H54 (cell line): ENCODE data around the gene APH1B.
"Not testable (repeated sequence)": the region's sequence is repeated elsewhere in the genome, so short reads cannot be mapped to it uniquely, and the experiment has no call there.

Experiments used
- DNase-seq: peaks from one replicate; pipeline ENCODE4 v3.0.0; 2011; ENCODE audit warnings: low spot score, mixed read lengths; ENCODE audit not compliant: insufficient read length
- FAIRE-seq: peaks from 3 replicates; lab custom pipeline; 2011; peaks lifted over from hg19 to GRCh38; lab: Jason Lieb, UNC
- POLR2A ChIP-seq: IDR thresholded peaks from 2 replicates; pipeline ENCODE4 v1.6.1; 2011; ENCODE audit warnings: low read depth, mild to moderate bottlenecking, low read length

APH1B gene

GRCh38 chr15:63299943-63300575 lies 22.7 kb downstream of the APH1B start:
- DNase-seq (no peak), FAIRE-seq (no peak)
- TF ChIP-seq POLR2A = no peak

GRCh38 chr15:63301088-63301487 lies 23.7 kb downstream of the APH1B start:
- TF ChIP-seq POLR2A = no peak
- DNase-seq (no peak), FAIRE-seq (no peak)

GRCh38 chr15:63305260-63305659 lies 27.9 kb downstream of the APH1B start:
- DNase-seq (no peak), FAIRE-seq (no peak)
- no peak for TF ChIP-seq POLR2A

GRCh38 chr15:63306492-63307073 lies 29.2 kb downstream of the APH1B start:
- TF ChIP-seq POLR2A = no peak
- DNase-seq = no peak
- no peak for FAIRE-seq

- DNase-seq = no peak
- no peak for FAIRE-seq
- TF ChIP-seq POLR2A = no peak
Observed at GRCh38 chr15:63308491-63308890, 31.1 kb downstream of the APH1B start.

- no peak for FAIRE-seq
- no peak for TF ChIP-seq POLR2A
- no peak for DNase-seq
Observed at GRCh38 chr15:63308947-63309346, 31.5 kb downstream of the APH1B start.

GRCh38 chr15:63310646-63311045 lies 33.2 kb downstream of the APH1B start:
- no peak for TF ChIP-seq POLR2A
- FAIRE-seq (no peak), DNase-seq (no peak)

GRCh38 chr15:63312286-63312685 lies 34.9 kb downstream of the APH1B start:
- FAIRE-seq (no peak), DNase-seq (no peak)
- TF ChIP-seq POLR2A = no peak

GRCh38 chr15:63313825-63314224 lies 36.4 kb downstream of the APH1B start:
- TF ChIP-seq POLR2A = no peak
- DNase-seq = no peak
- FAIRE-seq = no peak

GRCh38 chr15:63314409-63314808 lies 37.0 kb downstream of the APH1B start:
- FAIRE-seq (no peak), DNase-seq (no peak)
- no peak for TF ChIP-seq POLR2A

GRCh38 chr15:63318344-63318743 lies 40.9 kb downstream of the APH1B start:
- no peak for TF ChIP-seq POLR2A
- DNase-seq (no peak), FAIRE-seq (no peak)

- DNase-seq (no peak), FAIRE-seq (no peak)
- TF ChIP-seq POLR2A = no peak
Observed at GRCh38 chr15:63319065-63319464, 41.7 kb downstream of the APH1B start.

GRCh38 chr15:63320446-63320845 lies 43.0 kb downstream of the APH1B start:
- not testable (repeated sequence) for DNase-seq, FAIRE-seq

GRCh38 chr15:63320981-63321380 lies 43.6 kb downstream of the APH1B start:
- FAIRE-seq, DNase-seq: not testable (repeated sequence)

GRCh38 chr15:63321462-63321861 lies 44.1 kb downstream of the APH1B start:
- TF ChIP-seq POLR2A = no peak
- no peak for FAIRE-seq

More at GRCh38 chr15:63321462-63321861, 44.1 kb downstream of the APH1B start:
- no peak for DNase-seq
